Measurements from ENCODE around the gene SLIT1.
A peak's percentile ranks its signal among the peaks of the same experiment; 100 is the strongest.

The SLIT1 gene

GRCh38 chr10:97050205-97050745 is 135.5 kb downstream of the SLIT1 start:
- H3K23ac ChIP-seq (ENCODE audit: low read depth, low read length, poor library complexity): no peak overlapping the region
- no peak overlapping the region for H2BK120ac ChIP-seq (ENCODE audit: low read depth, low read length)
- H3K4me3 ChIP-seq (ENCODE audit: low read length in 2 of 2): no peak overlapping the region
- no peak overlapping the region for H3K18ac ChIP-seq (ENCODE audit: low read length)
- WGBS, 2 donors (ENCODE audit: extremely low coverage in 2 of 2, insufficient read length in 2 of 2, insufficient replicate concordance in 1 of 2): no CpG with 5 or more reads among the region's 3 CpGs
- H3K9ac ChIP-seq (ENCODE audit: low read depth, low read length, poor library complexity): no peak overlapping the region
- no peak overlapping the region for H3K14ac ChIP-seq (ENCODE audit: low read length)
- H3K27ac ChIP-seq (replicated peaks; ENCODE audit: low read length): no peak overlapping the region
- H3K79me1 ChIP-seq (ENCODE audit: low read depth, low read length): no peaks in the 10 kb centered on the region
- DNase-seq (ENCODE audit: low spot score): no peak
- no peak overlapping the region for H4K91ac ChIP-seq (ENCODE audit: low read depth, low read length, poor library complexity)
- peaks cover 0 to 4% (median 0%) of the 10 kb centered on the region in 3 experiments for H3K27me3 ChIP-seq (ENCODE audit: control insufficient read depth in 3 of 3, insufficient read depth in 3 of 3, low read depth in 1 of 3, low read length in 3 of 3)
- H2AFZ ChIP-seq (ENCODE audit: low read length): no peak overlapping the region
- H3K36me3 ChIP-seq (replicated peaks in 1 of 2; ENCODE audit: control insufficient read depth in 2 of 2, insufficient read depth in 2 of 2, low read length in 2 of 2): no peaks in the 10 kb centered on the region
- H2AK5ac ChIP-seq (ENCODE audit: low read depth, low read length): no peak overlapping the region
- no peaks in the 10 kb centered on the region for H3K9me3 ChIP-seq (replicated peaks in 1 of 2; ENCODE audit: control insufficient read depth in 2 of 2, insufficient read depth in 1 of 2, low read depth in 1 of 2, low read length in 2 of 2)
- H2BK12ac ChIP-seq (ENCODE audit: low read length): no peak overlapping the region
- H3K4ac ChIP-seq (ENCODE audit: low read length): no peak overlapping the region
- H2BK5ac ChIP-seq (ENCODE audit: low read length): no peak overlapping the region
- H3K4me2 ChIP-seq (ENCODE audit: insufficient read depth, low read length, poor library complexity, severe bottlenecking): no peak overlapping the region
- H4K8ac ChIP-seq (ENCODE audit: low read depth, low read length): no peak overlapping the region
- no peak overlapping the region for H2BK15ac ChIP-seq (ENCODE audit: low read length)
- peaks cover 0 to 3% of the 10 kb centered on the region in 2 donors for H3K4me1 ChIP-seq (ENCODE audit: control insufficient read depth in 2 of 2, insufficient read depth in 1 of 2, low read depth in 1 of 2, low read length in 2 of 2)

- no peak overlapping the region for H2BK120ac ChIP-seq (ENCODE audit: low read depth, low read length)
- no peaks in the 10 kb centered on the region for H3K36me3 ChIP-seq (replicated peaks in 1 of 2; ENCODE audit: control insufficient read depth in 2 of 2, insufficient read depth in 2 of 2, low read length in 2 of 2)
- WGBS, 2 donors (ENCODE audit: extremely low coverage in 2 of 2, insufficient read length in 2 of 2, insufficient replicate concordance in 1 of 2): no CpG with 5 or more reads among the region's 7 CpGs
- no peak overlapping the region for H2AFZ ChIP-seq (ENCODE audit: low read length)
- H3K79me1 ChIP-seq (ENCODE audit: low read depth, low read length): no peaks in the 10 kb centered on the region
- H2BK15ac ChIP-seq (ENCODE audit: low read length): no peak overlapping the region
- peak overlapping the region; percentile 63 for H2AK5ac ChIP-seq (ENCODE audit: low read depth, low read length)
- no peak overlapping the region for H4K8ac ChIP-seq (ENCODE audit: low read depth, low read length)
- H3K14ac ChIP-seq (ENCODE audit: low read length): peak overlapping the region; percentile 40
- peaks cover 0 to 4% (median 0%) of the 10 kb centered on the region in 3 experiments for H3K27me3 ChIP-seq (ENCODE audit: control insufficient read depth in 3 of 3, insufficient read depth in 3 of 3, low read depth in 1 of 3, low read length in 3 of 3)
- no peak overlapping the region for H2BK12ac ChIP-seq (ENCODE audit: low read length)
- H3K4me2 ChIP-seq (ENCODE audit: insufficient read depth, low read length, poor library complexity, severe bottlenecking): no peak overlapping the region
- no peak overlapping the region for H3K9ac ChIP-seq (ENCODE audit: low read depth, low read length, poor library complexity)
- no peak overlapping the region for H4K91ac ChIP-seq (ENCODE audit: low read depth, low read length, poor library complexity)
- H3K9me3 ChIP-seq (replicated peaks in 1 of 2; ENCODE audit: control insufficient read depth in 2 of 2, insufficient read depth in 1 of 2, low read depth in 1 of 2, low read length in 2 of 2): peaks cover 2% of the 10 kb centered on the region in 2 donors
- no peak for DNase-seq (ENCODE audit: low spot score)
- H2BK5ac ChIP-seq (ENCODE audit: low read length): peak overlapping the region; percentile 35
- H3K18ac ChIP-seq (ENCODE audit: low read length): no peak overlapping the region
- no peak overlapping the region for H3K27ac ChIP-seq (replicated peaks; ENCODE audit: low read length)
- H3K23ac ChIP-seq (ENCODE audit: low read depth, low read length, poor library complexity): no peak overlapping the region
- H3K4me3 ChIP-seq (ENCODE audit: low read length in 2 of 2): no peak overlapping the region
- peaks cover 0 to 3% of the 10 kb centered on the region in 2 donors for H3K4me1 ChIP-seq (ENCODE audit: control insufficient read depth in 2 of 2, insufficient read depth in 1 of 2, low read depth in 1 of 2, low read length in 2 of 2)
- H3K4ac ChIP-seq (ENCODE audit: low read length): no peak overlapping the region
Observed at GRCh38 chr10:97049670-97050069, 136.1 kb downstream of the SLIT1 start.

GRCh38 chr10:97048649-97049427 is 136.9 kb downstream of the SLIT1 start:
- Histone ChIP-seq H2BK120ac (ENCODE audit: low read depth, low read length) (no peak overlapping the region), H3K79me1 (ENCODE audit: low read depth, low read length) (no peaks in the 10 kb centered on the region), H4K91ac (ENCODE audit: low read depth, low read length, poor library complexity) (peak overlapping the region; percentile 61), H3K18ac (ENCODE audit: low read length) (no peak overlapping the region), H2BK12ac (ENCODE audit: low read length) (peak overlapping the region; percentile 27), H3K27me3 (ENCODE audit: control insufficient read depth in 3 of 3, insufficient read depth in 3 of 3, low read depth in 1 of 3, low read length in 3 of 3) (peaks cover 0 to 4% (median 0%) of the 10 kb centered on the region in 3 experiments), H3K23ac (ENCODE audit: low read depth, low read length, poor library complexity) (no peak overlapping the region), H4K8ac (ENCODE audit: low read depth, low read length) (no peak overlapping the region), H3K9ac (ENCODE audit: low read depth, low read length, poor library complexity) (peak overlapping the region; percentile 72), H2AFZ (ENCODE audit: low read length) (no peak overlapping the region), H2BK5ac (ENCODE audit: low read length) (peak overlapping the region; percentile 35), H3K14ac (ENCODE audit: low read length) (no peak overlapping the region), H3K4me3 (ENCODE audit: low read length in 2 of 2) (peak overlapping the region in 1 of 2 donors; percentile 56), H3K4me2 (ENCODE audit: insufficient read depth, low read length, poor library complexity, severe bottlenecking) (no peak overlapping the region), H3K27ac (replicated peaks; ENCODE audit: low read length) (no peak overlapping the region), H2AK5ac (ENCODE audit: low read depth, low read length) (peak overlapping the region; percentile 63), H2BK15ac (ENCODE audit: low read length) (no peak overlapping the region), H3K4me1 (ENCODE audit: control insufficient read depth in 2 of 2, insufficient read depth in 1 of 2, low read depth in 1 of 2, low read length in 2 of 2) (peaks cover 0 to 3% of the 10 kb centered on the region in 2 donors), H3K4ac (ENCODE audit: low read length) (peak overlapping the region; percentile 30), H3K9me3 (replicated peaks in 1 of 2; ENCODE audit: control insufficient read depth in 2 of 2, insufficient read depth in 1 of 2, low read depth in 1 of 2, low read length in 2 of 2) (peaks cover 2 to 3% of the 10 kb centered on the region in 2 donors), H3K36me3 (replicated peaks in 1 of 2; ENCODE audit: control insufficient read depth in 2 of 2, insufficient read depth in 2 of 2, low read length in 2 of 2) (no peaks in the 10 kb centered on the region)
- no peak for DNase-seq (ENCODE audit: low spot score)
- WGBS, 2 donors (ENCODE audit: extremely low coverage in 2 of 2, insufficient read length in 2 of 2, insufficient replicate concordance in 1 of 2): no CpG with 5 or more reads among the region's 23 CpGs

- H2AFZ ChIP-seq (ENCODE audit: low read length): no peak overlapping the region
- H2BK15ac ChIP-seq (ENCODE audit: low read length): no peak overlapping the region
- peak overlapping the region; percentile 64 for H2BK12ac ChIP-seq (ENCODE audit: low read length)
- peaks cover 0 to 3% of the 10 kb centered on the region in 2 donors for H3K4me1 ChIP-seq (ENCODE audit: control insufficient read depth in 2 of 2, insufficient read depth in 1 of 2, low read depth in 1 of 2, low read length in 2 of 2)
- H3K23ac ChIP-seq (ENCODE audit: low read depth, low read length, poor library complexity): peak overlapping the region; percentile 29
- H2BK5ac ChIP-seq (ENCODE audit: low read length): peak overlapping the region; percentile 60
- H3K14ac ChIP-seq (ENCODE audit: low read length): peak overlapping the region; percentile 63
- H4K91ac ChIP-seq (ENCODE audit: low read depth, low read length, poor library complexity): no peak overlapping the region
- H3K18ac ChIP-seq (ENCODE audit: low read length): peak overlapping the region; percentile 69
- no peak overlapping the region for H3K27ac ChIP-seq (replicated peaks; ENCODE audit: low read length)
- H3K27me3 ChIP-seq (ENCODE audit: control insufficient read depth in 3 of 3, insufficient read depth in 3 of 3, low read depth in 1 of 3, low read length in 3 of 3): peaks cover 0 to 4% (median 0%) of the 10 kb centered on the region in 3 experiments
- no CpG with 5 or more reads among the region's 9 CpGs for WGBS, 2 donors (ENCODE audit: extremely low coverage in 2 of 2, insufficient read length in 2 of 2, insufficient replicate concordance in 1 of 2)
- H2AK5ac ChIP-seq (ENCODE audit: low read depth, low read length): peak overlapping the region; percentile 25
- no peak overlapping the region for H3K4ac ChIP-seq (ENCODE audit: low read length)
- no peaks in the 10 kb centered on the region for H3K36me3 ChIP-seq (replicated peaks in 1 of 2; ENCODE audit: control insufficient read depth in 2 of 2, insufficient read depth in 2 of 2, low read length in 2 of 2)
- H3K4me2 ChIP-seq (ENCODE audit: insufficient read depth, low read length, poor library complexity, severe bottlenecking): no peak overlapping the region
- DNase-seq (ENCODE audit: low spot score): no peak
- no peak overlapping the region for H4K8ac ChIP-seq (ENCODE audit: low read depth, low read length)
- H3K9ac ChIP-seq (ENCODE audit: low read depth, low read length, poor library complexity): peak overlapping the region; percentile 35
- H2BK120ac ChIP-seq (ENCODE audit: low read depth, low read length): peak overlapping the region; percentile 69
- H3K4me3 ChIP-seq (ENCODE audit: low read length in 2 of 2): peak overlapping the region in 1 of 2 donors; percentile 51
- H3K9me3 ChIP-seq (replicated peaks in 1 of 2; ENCODE audit: control insufficient read depth in 2 of 2, insufficient read depth in 1 of 2, low read depth in 1 of 2, low read length in 2 of 2): peaks cover 2 to 3% of the 10 kb centered on the region in 2 donors
- H3K79me1 ChIP-seq (ENCODE audit: low read depth, low read length): no peaks in the 10 kb centered on the region
Observed at GRCh38 chr10:97047788-97048187, 138.0 kb downstream of the SLIT1 start.
